OCI-LY1 (cell line): ENCODE measurements around the gene HDAC9.
"Not testable (repeated sequence)": the region's sequence is repeated elsewhere in the genome, so short reads cannot be mapped to it uniquely, and the experiment has no call there.

Experiments used
- H2AFZ ChIP-seq: fragments of 200-600 bp; sonication (generic), shearing (Covaris generic); 2 replicates; pipeline ENCODE4 v1.6.0; 2014; ENCODE audit warnings: antibody characterized with exemption, mild to moderate bottlenecking, low read length
- H3F3A ChIP-seq: fragments of 200-600 bp; sonication (generic), shearing (Covaris generic); 2 replicates; pipeline ENCODE4 v1.6.0; 2014; ENCODE audit warnings: mild to moderate bottlenecking, antibody characterized with exemption, low read length, moderate library complexity; ENCODE audit not compliant: insufficient read depth
- H3K27ac ChIP-seq: fragments of 200-600 bp; sonication (generic); 2 replicates; pipeline ENCODE4 v1.5.1; 2014; ENCODE audit warnings: low read length, mixed run types, mild to moderate bottlenecking, low read depth; ENCODE audit not compliant: poor library complexity, severe bottlenecking
- H3K27me3 ChIP-seq: fragments of 200-600 bp; sonication (generic); 2 replicates; pipeline ENCODE4 v1.6.0; 2014; ENCODE audit warnings: antibody characterized with exemption, mild to moderate bottlenecking, low read length, moderate library complexity; ENCODE audit not compliant: insufficient read depth
- H3K36me3 ChIP-seq: fragments of 200-600 bp; sonication (generic); 2 replicates; pipeline ENCODE4 v1.6.1; 2014; ENCODE audit warnings: mild to moderate bottlenecking, antibody characterized with exemption, low read length, moderate library complexity, mixed read lengths; ENCODE audit not compliant: insufficient read depth
- H3K4me1 ChIP-seq: fragments of 200-600 bp; sonication (generic); 2 replicates; pipeline ENCODE4 v1.5.1; 2014; ENCODE audit warnings: mild to moderate bottlenecking, low read length, moderate library complexity; ENCODE audit not compliant: insufficient read depth, severe bottlenecking
- H3K4me2 ChIP-seq: fragments of 200-600 bp; sonication (generic), shearing (Covaris generic); 2 replicates; pipeline ENCODE4 v1.6.1; 2014; ENCODE audit warnings: low read length
- H3K4me3 ChIP-seq: fragments of 200-600 bp; sonication (generic); 2 replicates; pipeline ENCODE4 v1.5.1; 2014; ENCODE audit warnings: low read length, low read depth, mild to moderate bottlenecking, mixed read lengths; ENCODE audit not compliant: poor library complexity, severe bottlenecking
- H3K79me2 ChIP-seq: fragments of 200-600 bp; shearing (Covaris generic); 2 replicates; pipeline ENCODE4 v1.6.1; 2016; ENCODE audit warnings: mixed run types, low read length, mixed read lengths; ENCODE audit not compliant: insufficient read depth
- H3K9ac ChIP-seq: fragments of 200-600 bp; sonication (generic), shearing (Covaris generic); 2 replicates; pipeline ENCODE4 v1.6.1; 2014; ENCODE audit warnings: mild to moderate bottlenecking, low read length, mixed read lengths
- H3K9me2 ChIP-seq: fragments of 200-600 bp; sonication (generic), shearing (Covaris generic); 2 replicates; pipeline ENCODE4 v1.6.1; 2014; ENCODE audit warnings: low read depth, mild to moderate bottlenecking, low read length, mixed read lengths
- H3K9me3 ChIP-seq: fragments of 200-600 bp; shearing (Covaris generic); 2 replicates; pipeline ENCODE4 v1.6.1; 2014; ENCODE audit warnings: low read length, mixed read lengths
- H4K20me1 ChIP-seq: fragments of 200-600 bp; sonication (generic), shearing (Covaris generic); 2 replicates; pipeline ENCODE4 v1.6.0; 2016; ENCODE audit warnings: mild to moderate bottlenecking, low read length; ENCODE audit not compliant: insufficient read depth
- CTCF ChIP-seq: fragments of 200-600 bp; sonication (generic), shearing (Covaris generic); IDR thresholded peaks from 2 replicates; pipeline ENCODE4 v1.5.1; 2017; ENCODE audit warnings: mild to moderate bottlenecking, antibody characterized with exemption, low read length, moderate library complexity, mixed read lengths
- EZH2 ChIP-seq: fragments of 200-600 bp; sonication (generic), shearing (Covaris generic); IDR thresholded peaks from 2 replicates; pipeline ENCODE4 v1.8.0; 2017; ENCODE audit warnings: borderline replicate concordance, mixed run types, mild to moderate bottlenecking, antibody characterized with exemption, low read length, moderate library complexity, mixed read lengths

Gene HDAC9

GRCh38 chr7:18965657-18966056 is 470.1 kb downstream of the HDAC9 start:
- Histone ChIP-seq H3K27ac (no peak overlapping the region), H4K20me1 (no peaks in the 10 kb centered on the region), H3K4me2 (no peak overlapping the region), H3K9ac (no peak overlapping the region), H3K4me1 (no peaks in the 10 kb centered on the region), H3K36me3 (no peaks in the 10 kb centered on the region), H3K79me2 (no peaks in the 10 kb centered on the region), H3K9me3 (no peaks in the 10 kb centered on the region), H3K27me3 (no peaks in the 10 kb centered on the region), H2AFZ (no peak overlapping the region), H3K4me3 (no peak overlapping the region), H3F3A (no peaks in the 10 kb centered on the region), H3K9me2 (no peaks in the 10 kb centered on the region)
- TF ChIP-seq EZH2 = no peak
- no peak for TF ChIP-seq CTCF

GRCh38 chr7:18967755-18968154 is 472.2 kb downstream of the HDAC9 start:
- not testable (repeated sequence) for H3F3A ChIP-seq, H3K4me3 ChIP-seq, H2AFZ ChIP-seq

GRCh38 chr7:18971839-18972238 is 476.3 kb downstream of the HDAC9 start:
- H3K4me3 ChIP-seq = no peak overlapping the region
- TF ChIP-seq CTCF (no peak), EZH2 (no peak)
- H3K27me3 ChIP-seq = no peaks in the 10 kb centered on the region
- H3K9ac ChIP-seq = no peak overlapping the region
- no peaks in the 10 kb centered on the region for H3K36me3 ChIP-seq
- no peak overlapping the region for H2AFZ ChIP-seq
- no peaks in the 10 kb centered on the region for H3K9me2 ChIP-seq
- H3K27ac ChIP-seq = no peak overlapping the region
- H3K4me2 ChIP-seq = no peak overlapping the region
- no peaks in the 10 kb centered on the region for H4K20me1 ChIP-seq
- H3K79me2 ChIP-seq = no peaks in the 10 kb centered on the region
- H3K9me3 ChIP-seq = no peaks in the 10 kb centered on the region
- no peaks in the 10 kb centered on the region for H3K4me1 ChIP-seq
- H3F3A ChIP-seq = no peaks in the 10 kb centered on the region

More at GRCh38 chr7:18967755-18968154, 472.2 kb downstream of the HDAC9 start:
- H3K9me3 ChIP-seq, H3K9me2 ChIP-seq, H3K79me2 ChIP-seq, H3K4me2 ChIP-seq, H3K9ac ChIP-seq, H3K36me3 ChIP-seq, H3K4me1 ChIP-seq, H3K27me3 ChIP-seq, H3K27ac ChIP-seq, H4K20me1 ChIP-seq: not testable (repeated sequence)

- Histone ChIP-seq H3K27ac (no peak overlapping the region), H4K20me1 (no peaks in the 10 kb centered on the region), H3K9me2 (no peaks in the 10 kb centered on the region), H3K9ac (no peak overlapping the region), H3K9me3 (no peaks in the 10 kb centered on the region), H3K27me3 (no peaks in the 10 kb centered on the region), H3K4me1 (no peaks in the 10 kb centered on the region), H3F3A (no peaks in the 10 kb centered on the region), H3K79me2 (no peaks in the 10 kb centered on the region), H3K36me3 (no peaks in the 10 kb centered on the region), H3K4me3 (no peak overlapping the region), H2AFZ (no peak overlapping the region), H3K4me2 (no peak overlapping the region)
- TF ChIP-seq EZH2 (no peak), CTCF (no peak)
These were observed 479.3 kb downstream of the HDAC9 start for GRCh38 chr7:18974803-18975202.
